BLaER1 (cell line): ENCODE data around the gene ADAP1.
A peak's percentile ranks its signal among the peaks of the same experiment; 100 is the strongest.

ENCODE experiments used
- H3K27ac ChIP-seq: shearing (Covaris generic); formaldehyde crosslinking; 2 replicates; pipeline ENCODE4 v1.8.1; 2022
- H3K27me3 ChIP-seq: shearing (Covaris generic); formaldehyde crosslinking; 2 replicates; pipeline ENCODE4 v1.8.1; 2022
- H3K36me3 ChIP-seq: shearing (Covaris generic); formaldehyde crosslinking; 2 replicates; pipeline ENCODE4 v1.8.1; 2022
- H3K4me1 ChIP-seq: shearing (Covaris generic); formaldehyde crosslinking; 2 replicates; pipeline ENCODE4 v1.8.1; 2022
- H3K4me2 ChIP-seq: shearing (Covaris generic); formaldehyde crosslinking; 2 replicates; pipeline ENCODE4 v1.8.1; 2022
- H3K4me3 ChIP-seq: shearing (Covaris generic); formaldehyde crosslinking; 2 replicates; pipeline ENCODE4 v1.8.1; 2022
- H3K9ac ChIP-seq: shearing (Covaris generic); formaldehyde crosslinking; 2 replicates; pipeline ENCODE4 v1.8.1; 2022
- H3K9me3 ChIP-seq: shearing (Covaris generic); formaldehyde crosslinking; 2 replicates; pipeline ENCODE4 v1.8.1; 2022
- H4K20me1 ChIP-seq: shearing (Covaris generic); formaldehyde crosslinking; 2 replicates; pipeline ENCODE4 v1.8.1; 2022
- Cebpa-rat ChIP-seq: shearing (Covaris generic); IDR thresholded peaks from 2 replicates; pipeline ENCODE4 v1.8.1; 2022

ADAP1 gene

DNA sequence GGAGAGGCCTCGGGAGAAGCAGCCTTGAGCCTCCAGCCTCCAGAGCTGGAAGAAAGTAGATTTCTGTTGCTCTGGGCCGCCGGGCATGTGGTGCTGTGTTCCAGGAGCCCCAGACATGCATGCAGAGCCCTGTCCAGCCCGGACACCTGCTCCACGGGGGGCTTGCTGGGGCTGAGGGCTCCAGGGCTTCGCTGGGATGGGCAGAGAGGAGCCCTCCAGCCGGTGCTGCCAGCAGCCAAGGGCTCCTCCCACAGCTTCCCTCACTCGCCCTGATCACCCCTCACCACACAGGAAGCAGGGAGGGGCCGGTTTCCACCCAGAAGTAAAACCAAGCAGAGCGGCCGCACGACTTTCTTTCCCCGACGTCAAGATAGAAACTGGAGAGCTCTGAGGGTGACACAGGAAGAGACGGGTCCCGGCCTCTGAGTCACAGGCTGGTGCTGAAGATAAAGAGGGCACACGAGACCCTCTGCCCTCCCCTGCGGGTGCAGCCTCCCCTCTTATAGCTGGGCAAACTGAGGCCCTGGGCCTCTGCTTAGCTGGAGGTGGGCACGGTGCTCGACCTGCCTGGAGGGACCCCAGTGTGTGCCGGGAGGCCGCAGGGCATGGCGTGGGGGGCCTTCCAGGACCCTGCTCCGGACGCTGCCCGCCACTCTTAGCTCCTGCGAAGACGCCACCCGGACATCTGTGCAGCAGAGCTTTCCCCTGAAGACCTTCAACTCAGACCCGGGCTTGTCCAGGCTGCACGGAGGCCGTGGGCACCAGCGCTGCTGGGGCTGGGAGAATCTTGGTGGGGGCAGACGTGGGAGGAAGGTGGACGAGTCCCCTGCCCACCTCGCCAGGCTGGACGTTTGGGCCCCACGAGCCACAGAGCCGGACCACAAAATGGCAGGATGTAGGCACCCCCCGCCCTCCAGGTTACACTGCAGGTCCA, 31.1 kb downstream of the ADAP1 start:
- Histone ChIP-seq H3K4me2 (peak overlapping the region; percentile 100), H3K27ac (peak overlapping the region; percentile 94), H3K4me1 (peaks cover 86% of the 10 kb centered on the region), H3K36me3 (peaks cover 3% of the 10 kb centered on the region), H4K20me1 (no peaks in the 10 kb centered on the region), H3K27me3 (no peaks in the 10 kb centered on the region), H3K9me3 (no peaks in the 10 kb centered on the region), H3K4me3 (peak overlapping the region; percentile 64), H3K9ac (peak overlapping the region; percentile 81)
- TF ChIP-seq Cebpa-rat, result no peak

DNA sequence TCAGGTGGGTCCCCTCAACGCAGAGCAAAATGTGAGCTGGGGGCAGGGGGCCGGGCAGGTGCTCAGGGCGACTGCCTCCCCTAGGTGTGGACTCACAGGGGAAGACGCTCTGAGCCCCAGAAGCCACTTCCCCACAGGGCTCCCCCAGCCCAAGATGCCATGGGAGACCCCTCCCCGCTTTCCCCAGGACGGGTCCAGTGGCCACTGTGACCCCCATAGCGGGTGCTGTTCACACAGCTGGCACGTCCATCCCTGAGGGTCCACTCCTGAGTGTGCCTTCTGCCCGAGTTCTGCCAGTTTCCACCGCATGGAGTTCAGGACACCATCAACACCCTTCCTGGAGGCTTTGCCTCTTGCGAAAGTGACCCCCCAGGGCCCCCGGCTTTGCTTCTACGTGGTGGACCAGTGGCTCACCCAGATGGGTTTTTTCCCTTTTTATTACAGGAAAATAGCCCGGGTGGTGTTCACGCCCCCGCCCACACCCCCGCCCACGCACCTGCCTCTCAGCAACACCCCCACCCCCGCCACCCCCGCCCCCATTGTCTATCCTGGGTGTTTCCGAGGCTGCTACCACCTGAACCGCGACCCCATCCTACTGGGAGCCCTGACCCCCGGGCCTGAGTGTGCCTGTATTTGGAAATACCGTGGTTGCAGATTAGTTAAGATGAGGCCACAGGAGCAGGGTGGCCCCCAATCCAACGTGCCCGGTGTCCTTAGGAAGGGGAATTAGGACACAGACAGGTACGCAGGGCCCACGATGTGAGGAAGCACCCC, 32.0 kb downstream of the ADAP1 start:
- H3K4me2 ChIP-seq, result peak overlapping the region; percentile 100
- H3K27me3 ChIP-seq, result no peaks in the 10 kb centered on the region
- TF ChIP-seq Cebpa-rat, result no peak
- H3K9ac ChIP-seq, result peak overlapping the region; percentile 68
- H4K20me1 ChIP-seq, result no peaks in the 10 kb centered on the region
- no peaks in the 10 kb centered on the region for H3K9me3 ChIP-seq
- H3K27ac ChIP-seq, result peak overlapping the region; percentile 94
- H3K4me3 ChIP-seq, result peak overlapping the region; percentile 64
- H3K36me3 ChIP-seq, result peaks cover 11% of the 10 kb centered on the region
- peaks cover 85% of the 10 kb centered on the region for H3K4me1 ChIP-seq

DNA sequence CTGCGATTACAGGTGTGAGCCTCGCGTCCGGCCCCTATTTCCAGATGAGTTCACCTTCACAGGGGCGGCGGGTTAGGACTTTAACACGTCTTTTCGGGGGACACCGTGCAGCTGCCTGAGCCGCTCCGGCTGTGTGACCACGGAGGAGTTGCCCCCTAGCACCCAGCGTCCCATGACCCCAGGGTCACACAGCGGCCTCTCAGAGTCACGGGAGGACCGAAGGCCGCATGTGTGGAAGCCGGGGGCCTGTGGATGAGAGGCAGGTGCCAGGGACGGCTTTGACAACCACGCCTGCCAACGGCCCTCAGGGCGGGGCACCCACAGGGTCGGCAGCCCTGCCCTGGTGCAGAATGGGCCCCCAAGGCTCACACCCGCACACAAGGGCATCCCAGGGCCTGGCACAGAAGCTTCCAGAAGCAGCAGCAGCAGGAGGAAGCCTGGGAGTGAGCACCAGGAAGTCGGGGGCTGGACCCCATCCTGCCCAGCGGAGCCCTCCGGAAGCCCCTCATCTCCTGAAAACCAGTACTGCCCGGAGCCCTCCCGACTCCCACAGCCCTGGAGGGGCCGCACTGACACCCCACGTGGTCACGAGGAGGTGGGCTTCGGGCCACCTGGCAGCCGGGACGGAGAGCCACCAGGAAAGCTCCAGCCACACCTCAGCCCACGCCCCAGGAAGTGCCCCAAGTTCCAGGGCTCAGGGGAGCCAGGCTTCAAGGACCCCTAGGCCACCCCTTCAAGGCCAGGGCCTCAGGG, 32.7 kb downstream of the ADAP1 start:
- H3K4me1 ChIP-seq, result peaks cover 78% of the 10 kb centered on the region
- peak overlapping the region; percentile 100 for H3K4me2 ChIP-seq
- TF ChIP-seq Cebpa-rat, result no peak
- no peaks in the 10 kb centered on the region for H3K9me3 ChIP-seq
- H3K27ac ChIP-seq, result peak overlapping the region; percentile 78
- no peaks in the 10 kb centered on the region for H4K20me1 ChIP-seq
- peak overlapping the region; percentile 31; the same call in 1 of the 2 replicates for H3K4me3 ChIP-seq
- peak overlapping the region; percentile 54 for H3K9ac ChIP-seq
- H3K36me3 ChIP-seq, result peaks cover 11% of the 10 kb centered on the region
- H3K27me3 ChIP-seq, result no peaks in the 10 kb centered on the region

DNA sequence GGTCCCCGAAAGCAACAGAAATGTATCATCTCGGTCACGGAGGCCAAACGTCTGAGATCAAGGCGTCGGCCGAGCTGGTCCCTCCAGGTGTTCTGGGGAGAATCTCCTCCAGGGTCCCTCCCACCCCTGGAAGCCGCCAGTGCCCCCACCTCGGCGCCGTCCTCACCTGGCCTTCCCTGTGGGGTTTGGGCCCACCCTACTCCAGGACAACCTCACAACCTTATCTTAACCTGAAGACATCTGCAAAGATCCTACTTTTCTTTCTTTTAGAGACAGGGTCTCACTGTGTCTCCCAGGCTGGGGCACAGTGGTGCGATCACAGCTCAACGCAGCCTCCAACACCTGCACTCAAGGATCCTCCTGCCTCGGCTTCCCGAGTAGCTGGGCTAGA, 33.4 kb downstream of the ADAP1 start:
- no peak overlapping the region for H3K9ac ChIP-seq
- peaks cover 11% of the 10 kb centered on the region for H3K36me3 ChIP-seq
- no peak overlapping the region for H3K4me3 ChIP-seq
- H3K27ac ChIP-seq, result peak overlapping the region; percentile 78; the same call in 1 of the 2 replicates
- H3K4me2 ChIP-seq, result peak overlapping the region; percentile 100
- H3K27me3 ChIP-seq, result no peaks in the 10 kb centered on the region
- no peaks in the 10 kb centered on the region for H4K20me1 ChIP-seq
- no peaks in the 10 kb centered on the region for H3K9me3 ChIP-seq
- no peak for TF ChIP-seq Cebpa-rat
- H3K4me1 ChIP-seq, result peaks cover 77% of the 10 kb centered on the region

DNA sequence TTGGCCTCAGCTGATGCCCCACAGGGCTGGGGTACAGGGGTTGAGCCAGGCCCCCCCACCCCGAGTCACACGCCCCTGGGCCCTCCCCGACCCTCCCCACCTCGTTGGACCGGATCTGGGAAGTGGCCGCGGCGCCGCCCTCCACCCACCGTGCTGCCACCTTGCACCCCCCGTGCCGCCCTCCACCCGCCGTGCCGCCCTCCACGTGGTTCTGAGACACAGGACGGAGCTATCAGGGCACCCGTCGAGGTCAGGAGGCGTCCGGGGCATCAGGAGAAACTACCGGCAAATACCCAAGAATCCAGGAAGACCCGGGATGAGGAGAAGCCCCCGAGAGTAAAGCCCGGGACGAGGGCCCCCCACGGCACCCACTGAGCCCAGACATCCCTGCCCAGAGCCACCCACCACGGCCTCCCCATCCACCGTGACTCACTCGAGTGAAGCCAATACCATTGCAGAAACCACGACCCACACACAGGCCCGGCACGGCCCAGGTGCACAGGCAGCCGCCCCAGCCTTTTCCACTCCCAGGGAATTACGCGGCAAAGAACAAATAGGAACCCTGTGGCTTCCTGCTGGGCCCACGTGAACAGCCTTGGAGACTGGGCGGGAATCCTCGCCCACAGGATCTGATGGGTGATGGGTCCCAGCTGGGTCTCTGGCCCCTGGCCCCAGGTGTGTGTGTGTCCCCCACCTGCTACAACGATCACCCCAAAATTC, 34.0 kb downstream of the ADAP1 start:
- Histone ChIP-seq H4K20me1 (no peaks in the 10 kb centered on the region), H3K9ac (peak overlapping the region; percentile 24; the same call in 1 of the 2 replicates), H3K4me3 (no peak overlapping the region), H3K36me3 (peaks cover 11% of the 10 kb centered on the region), H3K4me1 (peaks cover 77% of the 10 kb centered on the region), H3K9me3 (no peaks in the 10 kb centered on the region), H3K4me2 (peak overlapping the region; percentile 100), H3K27ac (peak overlapping the region; percentile 78; the same call in 1 of the 2 replicates), H3K27me3 (no peaks in the 10 kb centered on the region)
- no peak for TF ChIP-seq Cebpa-rat

DNA sequence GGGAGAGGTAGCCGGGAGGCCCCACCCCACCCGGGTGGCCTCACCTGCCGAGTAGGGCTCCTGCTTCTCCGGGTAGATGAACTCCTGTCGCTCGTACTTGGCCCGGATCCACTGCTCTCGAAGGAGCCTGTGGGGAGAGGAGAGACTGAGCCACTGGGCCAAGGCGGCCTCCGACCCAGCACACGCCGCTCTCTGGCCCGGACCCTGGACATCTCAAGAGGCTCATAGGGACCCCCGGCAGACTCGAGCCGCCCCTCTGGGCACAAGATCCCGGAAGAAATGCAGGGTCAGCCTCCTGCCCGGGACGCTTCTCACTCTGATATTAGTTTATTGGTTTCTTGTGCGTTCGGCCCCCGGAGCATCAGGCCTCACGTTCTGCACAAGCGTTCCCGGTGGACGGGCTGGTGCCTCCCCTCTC, 34.5 kb downstream of the ADAP1 start:
- H4K20me1 ChIP-seq, result no peaks in the 10 kb centered on the region
- H3K4me3 ChIP-seq, result no peak overlapping the region
- no peaks in the 10 kb centered on the region for H3K27me3 ChIP-seq
- H3K4me1 ChIP-seq, result peaks cover 77% of the 10 kb centered on the region
- no peak overlapping the region for H3K27ac ChIP-seq
- H3K9me3 ChIP-seq, result no peaks in the 10 kb centered on the region
- H3K9ac ChIP-seq, result no peak overlapping the region
- TF ChIP-seq Cebpa-rat, result no peak
- peaks cover 17% of the 10 kb centered on the region for H3K36me3 ChIP-seq
- peak overlapping the region; percentile 100; the same call in 1 of the 2 replicates for H3K4me2 ChIP-seq

DNA sequence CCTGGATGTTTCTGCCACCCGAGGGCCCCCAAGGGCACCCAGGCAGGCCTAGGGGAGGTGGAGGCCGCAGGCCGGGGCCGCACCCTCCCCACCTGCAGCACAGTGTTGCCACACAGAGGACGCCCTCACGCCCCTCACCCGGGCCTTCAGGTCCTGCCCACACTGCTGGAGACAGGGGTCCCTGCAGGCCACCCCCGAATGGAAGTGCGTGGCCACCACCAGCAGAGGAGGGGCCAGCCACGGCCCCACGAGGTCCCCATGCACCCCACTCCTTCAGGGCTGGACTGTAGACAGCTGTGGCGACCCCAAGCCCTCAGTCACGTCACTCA, 35.4 kb downstream of the ADAP1 start:
- Histone ChIP-seq H4K20me1 (no peaks in the 10 kb centered on the region), H3K4me2 (no peak overlapping the region), H3K4me1 (peaks cover 75% of the 10 kb centered on the region), H3K4me3 (no peak overlapping the region), H3K36me3 (peaks cover 25% of the 10 kb centered on the region), H3K27ac (peak overlapping the region; percentile 26; the same call in 1 of the 2 replicates), H3K27me3 (no peaks in the 10 kb centered on the region), H3K9ac (no peak overlapping the region), H3K9me3 (no peaks in the 10 kb centered on the region)
- TF ChIP-seq Cebpa-rat, result no peak

DNA sequence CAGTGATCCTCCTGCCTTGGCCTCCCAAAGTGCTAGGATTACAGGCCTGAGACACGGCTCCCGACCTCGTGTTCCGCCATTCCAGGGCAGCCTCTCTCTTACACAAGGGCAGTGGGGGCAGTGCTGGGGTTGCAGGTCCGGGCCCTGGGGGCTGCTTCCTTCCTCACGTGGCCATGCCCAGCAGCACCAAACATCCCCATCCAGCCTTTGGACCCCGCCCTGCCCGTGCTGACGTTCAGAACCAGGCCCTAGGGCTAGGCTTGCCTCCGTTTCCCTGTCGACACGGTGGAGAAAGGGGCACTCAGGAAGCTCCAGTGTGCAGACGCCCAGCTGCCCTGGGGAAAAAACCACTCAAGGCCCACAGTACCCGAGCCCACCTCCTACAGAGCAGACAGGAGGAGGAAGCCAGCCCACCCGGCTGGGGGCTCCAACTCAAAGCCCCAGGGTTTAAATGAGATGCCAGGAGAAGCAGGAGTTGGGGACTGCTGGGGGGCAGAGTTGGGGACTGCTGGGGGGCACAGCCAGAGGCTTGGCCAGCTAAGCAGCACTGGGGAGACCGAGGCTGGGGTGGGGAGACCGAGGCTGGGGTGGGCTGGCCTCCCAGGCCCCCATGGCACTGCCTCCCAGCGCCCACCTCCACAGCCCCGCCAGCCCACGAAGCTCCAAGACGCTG, 35.9 kb downstream of the ADAP1 start:
- H3K4me3 ChIP-seq, result no peak overlapping the region
- H3K27ac ChIP-seq, result peak overlapping the region; percentile 26; the same call in 1 of the 2 replicates
- H3K9me3 ChIP-seq, result no peaks in the 10 kb centered on the region
- no peaks in the 10 kb centered on the region for H3K27me3 ChIP-seq
- TF ChIP-seq Cebpa-rat, result no peak
- no peak overlapping the region for H3K9ac ChIP-seq
- H3K36me3 ChIP-seq, result peaks cover 29% of the 10 kb centered on the region
- no peaks in the 10 kb centered on the region for H4K20me1 ChIP-seq
- H3K4me1 ChIP-seq, result peaks cover 76% of the 10 kb centered on the region
- no peak overlapping the region for H3K4me2 ChIP-seq
